GM12872 (cell line): ENCODE measurements around the gene FCER1G.

Experiments
- CTCF ChIP-seq: IDR thresholded peaks from 3 replicates; pipeline ENCODE4 v1.5.1; 2011; ENCODE audit warnings: low read depth, mild to moderate bottlenecking, low read length, moderate library complexity; ENCODE audit not compliant: insufficient read depth

FCER1G gene

DNA sequence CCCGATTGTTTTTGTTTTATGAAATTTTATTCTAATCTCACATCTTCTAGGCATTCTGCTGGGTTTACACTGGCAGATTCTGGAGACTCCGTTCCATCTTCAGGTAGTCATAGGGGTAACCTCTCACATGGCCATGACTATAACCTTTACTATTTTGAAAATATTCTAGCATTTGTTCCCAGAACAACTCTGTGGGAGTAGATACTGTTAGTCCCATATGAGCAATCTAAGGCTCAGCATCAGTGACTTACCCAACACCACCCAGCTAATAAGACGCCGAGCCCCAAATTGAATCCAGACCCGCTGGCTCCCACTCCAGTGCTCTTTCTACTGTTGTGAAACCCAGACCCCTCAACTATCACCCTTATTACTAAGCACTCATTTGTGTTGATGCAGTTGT, 26.1 kb upstream of the FCER1G start:
- no peak for TF ChIP-seq CTCF

DNA sequence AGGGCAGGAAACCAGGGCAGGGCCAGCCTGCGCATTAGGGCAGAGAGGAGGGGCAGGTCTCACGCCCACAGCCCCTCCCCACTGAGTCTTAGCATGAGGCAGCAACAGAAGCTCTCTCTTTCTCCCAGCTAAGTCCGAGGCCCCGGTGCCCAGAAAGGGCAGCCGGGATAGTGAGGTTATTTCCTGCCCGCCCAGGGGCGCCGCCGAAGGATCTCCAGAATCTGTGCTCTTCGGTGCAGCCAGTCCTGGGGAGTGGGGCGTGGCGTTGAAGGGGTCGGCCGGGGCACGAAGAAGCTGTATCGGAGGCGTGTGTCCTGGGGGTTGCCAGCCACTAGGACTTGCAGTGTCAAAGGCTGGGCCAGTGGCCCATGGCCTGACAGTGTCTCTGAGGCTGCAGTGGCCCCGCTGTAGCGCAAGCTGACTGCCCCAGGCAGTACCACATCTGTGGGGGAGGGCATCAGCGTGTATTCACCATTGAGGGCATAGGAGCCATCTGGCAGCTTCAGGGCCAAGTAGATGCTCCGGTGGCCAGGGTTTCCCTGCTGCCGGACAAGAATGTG, 24.1 kb upstream of the FCER1G start:
- TF ChIP-seq CTCF: no peak

- TF ChIP-seq CTCF: no peak
Observed at GRCh38 chr1:161191971-161192370, 23.1 kb upstream of the FCER1G start.

DNA sequence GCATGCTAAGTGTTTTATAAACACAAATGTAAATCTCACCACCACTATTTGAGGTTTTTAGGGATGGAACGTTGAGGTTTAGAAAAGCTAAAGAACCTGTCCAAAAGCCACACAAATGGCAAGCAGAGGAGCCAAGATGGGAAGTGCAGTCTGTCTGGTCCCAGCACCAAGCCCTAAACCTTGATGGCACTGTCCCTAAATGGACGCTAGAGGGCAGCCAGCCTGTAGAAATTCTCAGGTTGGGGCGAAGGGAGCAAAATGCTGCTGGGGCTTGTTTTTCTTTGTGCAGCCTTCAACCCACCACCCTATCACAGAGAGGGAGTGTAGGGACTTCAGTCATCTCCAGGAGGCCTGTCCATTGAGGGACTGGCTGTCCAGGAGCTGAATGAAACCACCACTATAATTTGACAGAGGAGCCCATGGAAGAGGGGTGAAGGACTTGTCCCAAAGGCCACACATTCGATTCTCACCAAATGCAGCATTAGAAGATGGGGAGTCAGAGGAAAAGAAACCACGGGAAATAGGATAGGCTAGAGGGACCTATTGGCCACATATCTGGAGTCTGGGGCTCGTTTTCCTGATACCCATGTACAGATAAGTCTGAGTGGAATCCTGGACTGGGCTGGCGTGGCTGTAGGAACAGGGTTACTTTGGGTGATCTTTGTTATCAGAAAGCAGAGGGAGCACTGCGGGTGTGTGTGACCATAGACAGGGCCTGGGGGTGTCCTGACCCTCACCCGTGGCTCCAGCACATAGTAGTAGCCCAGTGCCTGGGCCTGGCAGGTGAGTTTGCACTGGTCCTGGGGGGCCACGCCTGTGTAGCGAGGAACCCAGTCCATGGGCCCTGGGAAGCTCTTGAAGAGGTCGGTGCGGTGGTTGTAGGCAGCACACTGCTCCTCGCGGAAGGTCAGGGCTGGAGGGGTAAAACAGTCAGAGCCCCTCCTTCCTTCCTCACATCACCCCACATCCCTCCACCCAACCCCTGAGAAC, 22.3 kb upstream of the FCER1G start:
- peak; percentile 97 for TF ChIP-seq CTCF

- no peak for TF ChIP-seq CTCF
Observed at GRCh38 chr1:161193561-161194235, 21.4 kb upstream of the FCER1G start.

DNA sequence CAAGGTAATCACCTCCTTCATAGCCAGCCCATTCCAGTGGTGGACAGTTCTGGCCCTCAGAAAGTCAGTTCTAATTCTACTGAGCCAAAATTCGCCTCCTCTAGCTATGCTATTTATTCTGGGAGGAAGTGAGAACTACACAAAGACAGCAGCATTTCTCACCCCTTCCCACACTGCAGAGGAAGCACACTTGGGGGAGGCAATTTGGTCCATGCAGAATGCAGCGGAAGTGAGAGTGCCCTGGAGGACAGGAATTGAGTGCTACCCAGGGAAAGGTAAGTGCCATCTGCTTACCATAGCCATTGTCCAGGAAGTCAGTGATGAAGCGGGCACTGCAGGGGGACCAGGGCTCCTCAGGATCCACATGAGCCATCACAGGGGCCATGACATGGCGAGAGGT, 19.9 kb upstream of the FCER1G start:
- no peak for TF ChIP-seq CTCF

DNA sequence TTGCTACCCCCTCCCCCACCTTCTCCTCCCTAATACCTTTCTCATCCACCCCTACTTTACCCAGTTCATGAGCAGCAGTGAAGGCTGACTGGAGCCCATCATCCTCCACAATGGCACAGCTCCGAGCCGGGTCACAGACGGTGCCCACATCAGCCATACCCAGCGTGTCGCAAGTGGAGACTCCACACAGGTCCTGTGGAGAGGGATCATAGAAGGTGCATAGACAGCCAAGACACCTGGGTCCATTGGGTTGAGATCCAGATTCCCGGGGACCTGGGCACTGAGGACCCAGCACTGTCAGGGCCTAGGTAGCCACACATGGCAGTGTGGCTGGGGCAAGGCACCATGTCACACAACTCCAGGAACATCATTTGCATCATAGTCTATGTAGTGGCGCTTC, 19.0 kb upstream of the FCER1G start:
- no peak for TF ChIP-seq CTCF
